Hepatocyte (in vitro differentiated cells): ENCODE results near the gene PCDHA11.

ENCODE experiments used
- CTCF ChIP-seq: fragments of 200-600 bp; sonication (generic); IDR thresholded peaks from 2 replicates; pipeline ENCODE4 v1.5.1; 2016; ENCODE audit warnings: antibody characterized with exemption, mild to moderate bottlenecking; ENCODE audit not compliant: poor library complexity
- EZH2 ChIP-seq: fragments of 200-600 bp; sonication (generic); IDR thresholded peaks from 2 replicates; pipeline ENCODE4 v1.6.1; 2016; ENCODE audit warnings: antibody characterized with exemption, mild to moderate bottlenecking, borderline replicate concordance
- EZH2phosphoT487 ChIP-seq: fragments of 200-600 bp; sonication (generic); IDR thresholded peaks from one replicate; pipeline ENCODE4 v1.6.1; 2018; ENCODE audit warnings: antibody characterized with exemption, mild to moderate bottlenecking, low read depth, moderate library complexity; ENCODE audit not compliant: unreplicated experiment, severe bottlenecking

GRCh38 chr5:140840978-140841962 is 27.5 kb upstream of the PCDHA11 start, which contains the start of gene PCDHA8:
- TF ChIP-seq CTCF (no peak), EZH2 (no peak), EZH2phosphoT487 (no peak)
